SU-DHL-6 (cell line): ENCODE results near the gene ACTL7A.

Source experiments
- CTCF ChIP-seq: fragments of 200-600 bp; sonication (generic); IDR thresholded peaks from one replicate; pipeline ENCODE4 v1.5.1; 2017; ENCODE audit warnings: antibody characterized with exemption, mild to moderate bottlenecking, low read length, moderate library complexity; ENCODE audit not compliant: insufficient read depth, poor library complexity, severe bottlenecking
- EZH2phosphoT487 ChIP-seq: fragments of 200-600 bp; sonication (generic), shearing (Covaris generic); conservative IDR thresholded peaks from 2 replicates; pipeline ENCODE4 v1.6.1; 2018; ENCODE audit warnings: mild to moderate bottlenecking, antibody characterized with exemption, low read length, moderate library complexity, mixed read lengths

GRCh38 chr9:108857572-108857971 is 4.5 kb upstream of the ACTL7A start:
- TF ChIP-seq CTCF (no peak), EZH2phosphoT487 (no peak)
